NCI-H460 (cell line): Measurements from ENCODE around the gene SPRYD7. TPM values are rescaled to one million over a fixed set of nuclear protein-coding genes. Genes with fewer than 3 reads are reported as not detected.
"Not testable (repeated sequence)": the region's sequence is repeated elsewhere in the genome, so short reads cannot be mapped to it uniquely, and the experiment has no call there.

ENCODE experiments used
- DNase-seq: peaks from one replicate; pipeline ENCODE4 v3.0.0-alpha.2; 2016; ENCODE audit warnings: low read depth; ENCODE audit errors: extremely low read depth
- polyA plus RNA-seq: library from polyadenylated mRNA; depleted of rRNA; stranded (reverse); fragments of >200 nt; gene quantifications from 2 replicates; pipeline ENCODE4 v1.2.3, GENCODE V29; 2014; cell fraction: nucleus; rRNA removed
- total RNA-seq: library from RNA; depleted of rRNA; stranded (reverse); fragments of >200 nt; shearing (Covaris generic); gene quantifications from 2 replicates; pipeline ENCODE4 v1.2.3, GENCODE V29; 2014; rRNA removed

SPRYD7 gene, protein sequence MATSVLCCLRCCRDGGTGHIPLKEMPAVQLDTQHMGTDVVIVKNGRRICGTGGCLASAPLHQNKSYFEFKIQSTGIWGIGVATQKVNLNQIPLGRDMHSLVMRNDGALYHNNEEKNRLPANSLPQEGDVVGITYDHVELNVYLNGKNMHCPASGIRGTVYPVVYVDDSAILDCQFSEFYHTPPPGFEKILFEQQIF
- total RNA-seq, result 10.4 and 11.1 TPM in 2 replicates
- 6.1 and 7.3 TPM in 2 replicates for polyA plus RNA-seq

DNA sequence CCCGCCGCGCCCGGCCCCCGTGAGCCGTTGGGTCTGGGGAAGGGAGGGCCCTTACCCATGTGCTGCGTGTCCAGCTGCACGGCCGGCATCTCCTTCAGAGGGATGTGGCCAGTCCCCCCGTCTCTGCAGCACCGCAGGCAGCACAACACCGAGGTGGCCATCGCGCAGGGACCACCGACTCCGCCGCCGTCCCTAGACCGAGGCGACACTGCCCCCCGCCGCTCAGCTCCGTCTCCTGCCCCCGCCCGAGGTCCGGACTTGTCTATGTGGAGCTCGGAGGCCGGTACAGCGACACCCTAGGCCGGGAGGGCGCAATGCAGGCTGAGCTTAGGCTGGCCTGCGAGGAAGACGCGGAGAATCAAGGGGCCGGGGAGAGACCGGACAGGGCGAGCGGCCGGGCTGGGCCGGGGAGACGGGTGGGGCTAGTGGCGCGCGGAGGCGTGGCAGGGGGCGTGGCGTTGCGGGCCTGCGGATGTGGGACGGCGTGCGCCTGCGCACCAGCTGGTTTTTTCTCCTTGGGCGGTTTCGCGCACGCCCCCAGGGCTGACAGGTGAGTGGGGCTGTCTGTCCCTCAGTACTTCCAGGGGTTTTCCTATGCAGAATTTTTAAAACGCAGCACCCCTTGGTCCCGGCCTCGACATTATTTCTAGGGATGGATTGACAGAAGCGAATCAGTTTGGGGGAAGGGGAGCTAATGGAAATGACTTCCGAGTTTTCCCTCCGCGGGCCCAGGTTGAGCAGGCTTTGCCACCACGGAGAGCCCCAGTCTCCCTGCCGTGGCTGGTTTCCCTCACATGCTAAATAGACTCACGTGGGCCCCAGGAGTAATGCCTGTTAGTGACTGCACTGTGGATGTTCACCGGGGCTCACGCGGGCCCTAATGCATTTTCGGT is at the start of gene SPRYD7:
SPRYD7 (minus strand) TSS at position 266 of the 893 bp plus-strand sequence; CDS start at position 161, 105 bp downstream.
- peak; percentile 94 for DNase-seq

GRCh38 chr13:49985129-49985528 is 49.0 kb upstream of the SPRYD7 start:
- no peak for DNase-seq

GRCh38 chr13:49980266-49980665 is 44.1 kb upstream of the SPRYD7 start:
- no peak for DNase-seq

GRCh38 chr13:49977992-49978391 is 41.9 kb upstream of the SPRYD7 start:
- no peak for DNase-seq

DNA sequence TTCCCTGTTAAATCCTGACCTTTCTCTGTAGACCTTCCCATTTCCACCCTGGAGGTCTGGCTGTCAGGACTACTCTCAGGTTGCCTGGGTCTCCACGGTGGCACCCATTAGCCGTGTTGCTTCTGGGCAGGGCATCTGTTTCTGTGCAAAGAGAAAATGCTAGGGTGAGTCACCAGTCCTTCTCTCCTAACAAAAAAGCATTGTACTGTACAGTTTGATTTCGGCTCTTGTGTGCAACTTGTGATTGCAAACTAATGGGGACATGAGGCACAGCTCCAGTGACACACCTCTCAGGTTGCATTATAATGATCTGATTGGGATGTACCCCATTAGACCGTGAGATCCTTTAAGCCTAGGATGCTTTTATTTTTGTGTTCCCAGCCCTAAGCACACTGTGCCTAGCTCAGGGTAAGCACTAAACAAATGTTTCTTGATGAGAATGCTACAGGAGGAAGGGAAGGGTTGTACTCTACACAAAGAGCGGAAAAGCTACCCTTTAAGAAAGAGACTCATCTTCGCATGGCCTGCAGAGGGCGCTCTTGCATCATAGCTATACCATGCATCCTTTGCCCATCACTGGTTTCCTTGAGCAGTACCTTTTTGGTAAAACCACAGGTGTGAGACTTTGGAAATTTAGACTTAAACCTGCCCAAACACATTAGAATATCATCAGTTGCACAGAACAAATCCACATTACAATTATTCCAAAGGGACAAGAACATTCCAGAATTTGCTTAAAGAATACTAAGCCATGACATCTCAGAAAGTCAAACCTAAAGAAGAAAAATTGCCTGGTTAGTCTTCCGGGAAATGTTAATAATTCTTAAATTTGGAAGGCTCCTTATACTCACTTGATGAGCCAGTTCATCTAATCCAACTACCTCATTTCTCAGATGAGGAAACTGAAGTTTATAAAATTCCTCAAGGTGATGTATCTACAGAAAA is 40.4 kb upstream of the SPRYD7 start:
- DNase-seq, result peak; percentile 68

- no peak for DNase-seq
These were observed 39.7 kb upstream of the SPRYD7 start for GRCh38 chr13:49975826-49976225.

GRCh38 chr13:49972709-49973108 is 36.6 kb upstream of the SPRYD7 start:
- DNase-seq, result no peak

DNA sequence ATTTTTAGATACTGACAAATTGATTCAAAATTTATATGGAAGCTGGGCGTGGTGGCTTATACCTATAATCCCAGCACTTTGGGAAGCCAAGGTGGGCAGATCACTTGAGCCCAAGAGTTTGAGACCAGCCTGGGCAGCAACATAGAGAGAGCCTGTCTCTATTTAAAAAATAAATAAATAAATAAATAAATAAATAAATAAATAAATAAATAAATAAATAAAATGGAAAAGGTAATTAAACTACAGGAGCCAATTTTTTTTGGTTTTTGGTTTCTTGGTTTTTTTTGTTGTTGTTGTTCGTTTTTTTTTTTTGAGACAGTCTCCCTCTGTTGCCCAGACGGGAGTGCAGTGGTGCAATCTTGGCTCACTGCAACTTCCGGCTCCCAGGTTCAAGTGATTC is 31.3 kb upstream of the SPRYD7 start:
- no peak for DNase-seq

GRCh38 chr13:49958321-49958720 is 22.2 kb upstream of the SPRYD7 start:
- no peak for DNase-seq

DNA sequence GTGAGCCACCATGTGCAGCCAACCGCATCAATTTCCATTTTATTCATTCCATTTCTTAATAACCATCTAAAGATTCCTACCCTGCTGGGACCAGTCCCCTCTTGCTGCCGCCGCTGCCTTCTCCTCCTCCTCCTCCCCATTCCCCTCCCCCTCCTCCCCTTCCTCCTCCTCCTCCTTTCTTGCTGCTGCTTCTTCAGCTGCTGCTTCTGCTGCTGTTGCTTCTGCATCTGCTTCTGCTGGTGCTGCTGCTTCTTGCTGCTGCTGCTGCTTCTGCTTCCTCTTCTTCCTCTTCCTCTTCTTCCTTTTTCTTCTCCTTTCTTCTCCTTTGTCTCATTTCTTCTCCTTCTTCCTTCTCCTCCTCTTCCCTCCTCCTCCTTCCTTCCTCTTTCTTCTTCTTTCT is 20.0 kb upstream of the SPRYD7 start:
- DNase-seq, result no peak

DNA sequence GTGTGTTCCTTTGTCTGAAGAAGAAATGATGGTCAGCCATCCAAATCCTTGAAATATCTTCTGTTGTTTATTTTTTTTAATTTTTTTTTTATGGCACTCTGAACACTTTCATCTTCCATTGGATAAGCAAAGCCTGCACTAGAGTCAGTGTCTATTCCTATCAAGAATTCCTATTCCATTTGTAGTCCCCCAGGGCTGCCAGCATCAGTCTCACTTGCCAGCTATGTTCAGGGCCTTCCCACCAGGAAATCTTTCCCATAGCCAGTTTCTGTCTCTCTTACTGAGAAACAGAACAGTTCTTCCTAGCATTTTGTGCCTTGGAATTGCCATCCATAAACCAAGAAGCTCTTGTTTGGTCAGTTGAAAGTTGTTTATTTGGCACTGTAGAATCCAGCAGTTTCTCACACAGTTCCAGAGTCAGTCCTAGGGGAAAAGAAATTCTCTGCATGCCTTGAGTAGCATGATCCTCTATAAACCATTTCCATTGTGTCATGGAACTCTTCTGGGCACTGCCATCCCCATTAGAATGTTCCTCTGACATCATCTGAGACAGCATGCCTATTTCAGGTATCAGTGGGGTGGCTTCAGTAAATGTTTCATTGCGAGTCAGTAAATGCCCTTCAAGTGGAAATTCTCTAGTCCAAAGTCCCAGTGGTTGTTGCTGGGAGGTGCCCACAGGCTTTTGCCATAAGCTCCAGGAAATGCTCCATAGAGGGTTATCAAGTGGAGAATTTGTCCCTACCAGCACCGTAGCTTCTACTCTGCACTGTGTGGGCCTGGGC is 18.7 kb upstream of the SPRYD7 start:
- DNase-seq, result no peak

DNA sequence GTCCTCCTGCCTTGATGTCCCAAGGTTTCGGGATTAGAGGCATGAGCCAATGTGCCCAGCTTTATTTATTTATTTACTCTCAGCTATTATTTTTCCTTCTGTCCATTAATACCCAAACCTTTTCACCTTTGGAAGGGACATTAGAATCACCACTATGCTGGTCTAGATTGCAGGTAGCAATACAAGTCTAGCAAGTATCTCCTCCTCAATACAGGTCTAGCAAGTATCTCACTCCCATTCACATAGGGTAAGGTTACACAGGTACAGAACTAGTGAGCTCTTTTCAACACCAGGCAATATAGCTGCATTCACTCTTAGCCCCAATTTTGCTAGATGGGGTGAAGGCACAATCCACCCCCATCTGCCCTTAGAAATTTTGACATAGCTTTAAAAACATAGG is 17.4 kb upstream of the SPRYD7 start:
- DNase-seq, result no peak

GRCh38 chr13:49951754-49952535 is 15.8 kb upstream of the SPRYD7 start:
- no peak for DNase-seq

- DNase-seq, result not testable (repeated sequence)
These were observed 12.7 kb upstream of the SPRYD7 start for GRCh38 chr13:49948777-49949270.

- no peak for DNase-seq
These were observed 3.2 kb upstream of the SPRYD7 start for GRCh38 chr13:49939321-49939720.

DNA sequence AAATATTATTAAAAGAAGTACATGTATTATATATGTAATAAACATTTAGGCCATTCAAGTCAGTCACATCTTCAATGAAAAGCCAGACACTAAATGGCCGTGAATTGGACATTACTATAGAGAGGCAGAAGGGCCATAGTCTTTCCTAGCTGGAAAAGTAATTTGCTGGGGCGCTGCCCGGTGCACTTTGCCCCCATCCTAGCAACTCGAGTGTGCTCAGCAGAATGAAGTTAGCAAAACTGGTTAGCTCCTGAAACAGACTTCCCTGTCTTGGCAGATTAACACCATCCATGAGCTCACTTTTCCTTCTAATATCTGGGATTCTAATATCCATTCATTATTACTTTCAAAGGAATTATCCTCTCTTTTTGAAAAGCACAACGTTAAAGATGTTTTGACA is 2.8 kb upstream of the SPRYD7 start:
- DNase-seq, result no peak

GRCh38 chr13:49938314-49938713 is 2.2 kb upstream of the SPRYD7 start:
- no peak for DNase-seq

GRCh38 chr13:49936968-49937273 is 781 bp upstream of the SPRYD7 start:
- no peak for DNase-seq
